Ishikawa (cell line): ENCODE measurements around the gene RGP1.

ENCODE experiments used
- CREB1 ChIP-seq: IDR thresholded peaks from 2 replicates; pipeline ENCODE4 v1.6.1; 2012; ENCODE audit warnings: low read depth
- EP300 ChIP-seq: IDR thresholded peaks from 2 replicates; pipeline ENCODE4 v1.6.1; 2012; ENCODE audit warnings: borderline replicate concordance

DNA sequence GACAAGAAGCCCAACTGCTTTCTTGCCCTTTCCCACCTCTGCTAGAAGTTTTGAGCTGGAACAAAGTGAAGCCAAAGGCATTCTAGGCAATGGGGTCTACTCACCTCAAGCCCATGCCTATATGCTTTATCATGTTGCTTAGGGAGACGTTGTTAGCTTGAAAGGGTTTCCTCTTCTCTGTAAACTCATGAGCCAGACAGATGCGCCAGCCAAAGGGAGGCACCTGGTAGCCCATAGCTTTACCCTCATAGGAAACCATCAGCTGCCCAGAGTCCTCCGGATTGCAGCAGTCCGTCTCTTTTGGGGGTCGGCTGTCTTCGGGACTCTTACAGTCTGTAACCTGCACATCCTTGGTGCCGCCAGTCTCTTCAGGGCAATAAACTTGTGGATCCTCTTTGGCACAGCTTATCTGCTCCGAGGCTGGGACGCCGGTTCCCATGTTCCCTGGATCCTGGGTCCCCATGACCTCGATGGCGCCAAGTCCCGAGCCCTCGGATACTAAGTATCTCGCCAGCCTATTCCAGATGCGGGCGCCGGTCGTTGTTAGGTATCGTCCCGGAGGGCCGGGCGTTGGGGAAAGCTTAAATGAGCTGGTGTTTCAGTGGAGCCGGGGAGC lies 737 bp upstream of the RGP1 start:
- TF ChIP-seq EP300: no peak
- TF ChIP-seq CREB1: no peak
